ENCODE data around the gene DDA1. TPM values are rescaled to one million over a fixed set of nuclear protein-coding genes. Genes with fewer than 3 reads are reported as not detected.

DDA1 gene
- total and polyA plus RNA-seq, 9 of the 15 experiments (the other 6 are each of a cell fraction or from before 2014, with no cell fraction given), result 1.4 to 83.8 (median 33.8) TPM

GRCh38 chr19:17333611-17334413 is 24.4 kb downstream of the DDA1 start (continued):
- TF ChIP-seq CUX1 (CRISPR knock-in tag; IDR thresholded peaks at IDR 0.05), result no peak
- no peak for TF ChIP-seq ZNF395 (CRISPR knock-in tag; IDR thresholded peaks at IDR 0.05)
- no peak for TF ChIP-seq ZFP1 (CRISPR knock-in tag; IDR thresholded peaks at IDR 0.05)
- no peak for TF ChIP-seq POLR2G (IDR thresholded peaks at IDR 0.05; ENCODE audit: low read depth, low read length)
- TF ChIP-seq ZNF696 (CRISPR knock-in tag; conservative IDR thresholded peaks at IDR 0.05), result no peak
- TF ChIP-seq FOXK1 (CRISPR knock-in tag; IDR thresholded peaks at IDR 0.05; ENCODE audit: borderline replicate concordance), result no peak
- no peak for TF ChIP-seq NCOA2 (IDR thresholded peaks at IDR 0.05; ENCODE audit: partially characterized antibody in 2 of 2)
- 0 out of 2 replicates have a peak, but pooled peaks have one; percentile 24 for TF ChIP-seq ZNF24 (IDR thresholded peaks at IDR 0.05)
- TF ChIP-seq SMARCA4 (IDR thresholded peaks at IDR 0.05), result peak; percentile 74
- TF ChIP-seq ZNF655 (CRISPR knock-in tag; IDR thresholded peaks at IDR 0.05), result no peak
- no peak for TF ChIP-seq SNIP1 (IDR thresholded peaks at IDR 0.05; ENCODE audit: low read depth)
- TF ChIP-seq MIER1 (IDR thresholded peaks at IDR 0.05; ENCODE audit: low read depth), result peak; percentile 47; the same call in 1 of the 2 replicates

Measured in K562 (cell line).